DND-41 (cell line): ENCODE data around the gene ALDH2.

Source experiments
- ATAC-seq: fragments of 200-7000 bp; cut with Tn5 transposase; 3 replicates; pipeline ENCODE4 v1.9.1; 2021; ENCODE audit warnings: low read depth; ENCODE audit not compliant: insufficient read depth
- DNase-seq: peaks from one replicate; pipeline ENCODE4 v3.0.0-alpha.2; 2020
- H2AFZ ChIP-seq: 2 replicates; pipeline ENCODE4 v1.6.0; 2012; ENCODE audit warnings: low read depth, low read length
- H3K27ac ChIP-seq: 2 replicates; pipeline ENCODE4 v1.5.1; 2012; ENCODE audit warnings: low read length, inconsistent platforms
- H3K27me3 ChIP-seq: fragments of 200-600 bp; sonication (generic); 2 replicates; pipeline ENCODE4 v1.6.0; 2012; ENCODE audit warnings: low read length, mild to moderate bottlenecking, inconsistent platforms; ENCODE audit not compliant: insufficient read depth, poor library complexity
- H3K36me3 ChIP-seq: 2 replicates; pipeline ENCODE4 v1.5.1; 2012; ENCODE audit warnings: low read length, inconsistent platforms; ENCODE audit not compliant: insufficient read depth
- H3K4me1 ChIP-seq: 2 replicates; pipeline ENCODE4 v1.5.1; 2012; ENCODE audit warnings: mild to moderate bottlenecking, low read length; ENCODE audit not compliant: insufficient read depth
- H3K4me2 ChIP-seq: 2 replicates; pipeline ENCODE4 v1.6.0; 2012; ENCODE audit warnings: mild to moderate bottlenecking, moderate library complexity, low read length, inconsistent platforms; ENCODE audit not compliant: insufficient read depth
- H3K4me3 ChIP-seq, 2 experiments: fragments of 200-600 bp in 1 of 2; shearing (Covaris generic) in 1 of 2; 2 replicates each; pipeline ENCODE4 v1.5.1; 2012 to 2016; ENCODE audit warnings: inconsistent platforms in 2 of 2, low read length in 2 of 2, mild to moderate bottlenecking in 2 of 2, low read depth in 1 of 2, moderate library complexity in 1 of 2
- H3K79me2 ChIP-seq: 2 replicates; pipeline ENCODE4 v1.6.0; 2012; ENCODE audit warnings: low read length, inconsistent platforms; ENCODE audit not compliant: insufficient read depth
- H3K9ac ChIP-seq: 2 replicates; pipeline ENCODE4 v1.6.0; 2012; ENCODE audit warnings: low read depth, mild to moderate bottlenecking, inconsistent platforms, low read length, moderate library complexity
- H3K9me3 ChIP-seq: 2 replicates; pipeline ENCODE4 v1.5.1; 2012; ENCODE audit warnings: low read length, moderate library complexity, mild to moderate bottlenecking, inconsistent platforms; ENCODE audit not compliant: insufficient read depth, severe bottlenecking
- H4K20me1 ChIP-seq: 2 replicates; pipeline ENCODE4 v1.6.0; 2012; ENCODE audit warnings: low read length; ENCODE audit not compliant: insufficient read depth
- CTCF ChIP-seq: IDR thresholded peaks from 2 replicates; pipeline ENCODE4 v1.5.1; 2012; ENCODE audit warnings: borderline replicate concordance, low read length, moderate library complexity, mild to moderate bottlenecking; ENCODE audit not compliant: poor library complexity, severe bottlenecking; ENCODE audit errors: extremely low read depth
- EZH2 ChIP-seq: IDR thresholded peaks from 3 replicates; pipeline ENCODE4 v1.6.1; 2012; ENCODE audit warnings: borderline replicate concordance, low read depth, mild to moderate bottlenecking, moderate library complexity, low read length, inconsistent platforms; ENCODE audit not compliant: severe bottlenecking

ALDH2 gene

DNA sequence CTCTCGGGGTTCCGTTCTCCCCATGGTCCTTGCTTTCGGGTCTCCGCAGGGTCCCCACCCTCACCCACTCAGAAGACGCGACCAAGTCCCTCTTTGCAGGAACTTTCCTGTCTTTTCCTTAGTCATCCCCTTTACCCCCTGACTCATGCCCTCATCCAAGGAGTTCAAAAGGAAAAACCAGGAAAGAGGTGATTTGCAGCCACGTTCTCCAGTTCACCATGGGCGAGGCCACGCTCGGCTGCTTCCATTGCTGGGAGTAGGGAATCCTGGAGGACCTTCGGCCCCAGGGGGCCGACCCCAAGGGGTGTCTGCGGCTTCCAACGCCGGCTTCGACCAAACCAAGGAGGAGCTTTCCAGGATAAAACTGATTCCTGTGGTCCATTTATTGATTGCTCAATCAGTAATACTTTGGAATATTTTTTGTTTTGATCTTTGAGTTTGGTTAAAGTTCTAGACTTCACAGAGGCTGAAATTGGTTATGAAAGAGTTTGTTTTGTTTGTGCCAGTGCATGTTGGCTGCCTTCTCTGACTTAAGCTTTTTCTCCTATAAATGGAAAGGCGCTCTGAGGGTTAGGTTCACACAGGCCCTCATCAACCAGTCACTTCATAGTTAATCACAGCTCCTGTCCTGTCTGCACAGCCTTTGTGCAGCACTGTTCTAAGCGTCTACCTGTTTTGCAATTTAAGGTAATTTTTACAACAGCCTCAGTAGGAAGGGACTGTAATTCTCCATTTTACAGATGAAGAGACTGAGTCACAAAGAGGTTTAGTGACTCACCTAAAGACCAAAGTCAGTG, 827 bp downstream of the ALDH2 start:
- H2AFZ ChIP-seq: no peak overlapping the region
- H3K9ac ChIP-seq: no peak overlapping the region

DNA sequence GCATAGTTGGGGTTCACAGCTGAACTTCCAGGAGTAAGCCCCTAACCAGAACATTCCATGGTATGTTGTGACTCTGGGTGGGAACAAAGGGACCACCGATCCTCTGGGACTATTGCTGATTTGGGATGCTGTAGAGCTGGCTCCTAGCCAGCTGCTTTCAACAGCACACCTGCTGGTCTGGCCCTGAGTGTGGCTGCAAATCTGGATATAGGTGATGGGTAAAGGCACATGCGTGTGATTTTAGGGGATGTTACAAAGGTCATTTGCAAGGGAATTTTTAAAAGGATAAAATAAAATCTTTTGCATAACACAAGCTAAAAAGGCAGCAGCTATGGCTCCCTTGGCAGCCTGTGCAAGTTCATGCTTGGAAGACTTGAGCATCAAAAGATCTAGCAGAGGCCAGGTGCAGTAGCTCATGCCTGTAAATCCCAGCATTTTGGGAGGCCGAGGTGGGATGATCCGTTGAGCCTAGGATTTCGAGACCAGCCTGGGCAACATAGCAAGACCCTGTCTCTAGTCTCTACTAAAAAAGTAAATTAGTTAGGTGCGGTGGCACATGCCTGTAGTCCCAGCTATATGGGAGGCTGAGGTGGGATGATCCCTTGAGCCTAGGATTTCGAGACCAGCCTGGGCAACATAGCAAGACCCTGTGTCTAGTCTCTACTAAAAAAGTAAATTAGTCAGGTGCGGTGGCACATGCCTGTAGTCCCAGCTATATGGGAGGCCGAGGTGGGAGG, 1.6 kb downstream of the ALDH2 start:
- ATAC-seq: no peak
- H3K4me2 ChIP-seq: no peak overlapping the region
- TF ChIP-seq EZH2: no peak
- no peak for TF ChIP-seq CTCF
- no peaks in the 10 kb centered on the region for H3K4me1 ChIP-seq
- no peaks in the 10 kb centered on the region for H4K20me1 ChIP-seq
- H3K36me3 ChIP-seq: no peaks in the 10 kb centered on the region
- H3K9me3 ChIP-seq: no peaks in the 10 kb centered on the region
- no peaks in the 10 kb centered on the region for H3K27me3 ChIP-seq
- no peak overlapping the region for H3K27ac ChIP-seq
- no peaks in the 10 kb centered on the region for H3K79me2 ChIP-seq
- no peak for DNase-seq
- no peak overlapping the region for H3K4me3 ChIP-seq
- H2AFZ ChIP-seq: no peak overlapping the region
- no peak overlapping the region for H3K9ac ChIP-seq

More for the DNA sequence above, 827 bp downstream of the ALDH2 start:
- DNase-seq (no peak), ATAC-seq (no peak)
- Histone ChIP-seq H3K36me3 (no peaks in the 10 kb centered on the region), H3K27me3 (no peaks in the 10 kb centered on the region), H4K20me1 (no peaks in the 10 kb centered on the region), H3K9me3 (no peaks in the 10 kb centered on the region), H3K4me3 (no peak overlapping the region), H3K27ac (no peak overlapping the region), H3K79me2 (no peaks in the 10 kb centered on the region), H3K4me2 (no peak overlapping the region), H3K4me1 (no peaks in the 10 kb centered on the region)
- TF ChIP-seq CTCF (no peak), EZH2 (no peak)

- H4K20me1 ChIP-seq: no peaks in the 10 kb centered on the region
- H3K4me2 ChIP-seq: no peak overlapping the region
- H3K4me3 ChIP-seq: no peak overlapping the region
- H3K9me3 ChIP-seq: no peaks in the 10 kb centered on the region
- no peaks in the 10 kb centered on the region for H3K79me2 ChIP-seq
- no peak for TF ChIP-seq EZH2
- TF ChIP-seq CTCF: no peak
- DNase-seq: no peak
- ATAC-seq: no peak
- H3K9ac ChIP-seq: no peak overlapping the region
- H3K36me3 ChIP-seq: no peaks in the 10 kb centered on the region
- no peak overlapping the region for H3K27ac ChIP-seq
- no peaks in the 10 kb centered on the region for H3K4me1 ChIP-seq
- no peak overlapping the region for H2AFZ ChIP-seq
- no peaks in the 10 kb centered on the region for H3K27me3 ChIP-seq
These were observed 2.9 kb downstream of the ALDH2 start for GRCh38 chr12:111769599-111769998.
